Measurements from ENCODE around the gene UCKL1.

Gene UCKL1

DNA sequence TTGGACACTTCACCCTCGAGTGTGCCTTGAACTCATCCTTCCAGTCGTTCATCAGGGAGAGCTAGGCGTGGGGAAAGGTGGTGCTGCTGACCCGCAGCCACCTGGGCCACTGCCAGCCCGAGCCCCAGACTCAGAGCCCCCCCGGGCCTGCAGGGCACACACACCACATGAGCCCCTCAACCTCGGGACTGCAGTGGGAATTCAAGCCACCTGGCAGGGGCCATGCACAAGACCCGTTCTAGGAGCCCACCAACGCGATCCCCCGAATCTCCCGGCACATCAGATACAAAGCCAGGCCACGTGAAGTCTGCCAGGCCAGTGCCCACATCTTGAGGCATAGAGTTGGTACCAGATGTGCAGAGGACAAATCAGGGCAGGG is 10.7 kb upstream of the UCKL1 start:
- no peak overlapping the region for H3K4me3 ChIP-seq (ENCODE audit: low read depth, low read length)
- TF ChIP-seq, protein P1, sequence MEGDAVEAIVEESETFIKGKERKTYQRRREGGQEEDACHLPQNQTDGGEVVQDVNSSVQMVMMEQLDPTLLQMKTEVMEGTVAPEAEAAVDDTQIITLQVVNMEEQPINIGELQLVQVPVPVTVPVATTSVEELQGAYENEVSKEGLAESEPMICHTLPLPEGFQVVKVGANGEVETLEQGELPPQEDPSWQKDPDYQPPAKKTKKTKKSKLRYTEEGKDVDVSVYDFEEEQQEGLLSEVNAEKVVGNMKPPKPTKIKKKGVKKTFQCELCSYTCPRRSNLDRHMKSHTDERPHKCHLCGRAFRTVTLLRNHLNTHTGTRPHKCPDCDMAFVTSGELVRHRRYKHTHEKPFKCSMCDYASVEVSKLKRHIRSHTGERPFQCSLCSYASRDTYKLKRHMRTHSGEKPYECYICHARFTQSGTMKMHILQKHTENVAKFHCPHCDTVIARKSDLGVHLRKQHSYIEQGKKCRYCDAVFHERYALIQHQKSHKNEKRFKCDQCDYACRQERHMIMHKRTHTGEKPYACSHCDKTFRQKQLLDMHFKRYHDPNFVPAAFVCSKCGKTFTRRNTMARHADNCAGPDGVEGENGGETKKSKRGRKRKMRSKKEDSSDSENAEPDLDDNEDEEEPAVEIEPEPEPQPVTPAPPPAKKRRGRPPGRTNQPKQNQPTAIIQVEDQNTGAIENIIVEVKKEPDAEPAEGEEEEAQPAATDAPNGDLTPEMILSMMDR (IDR thresholded peaks at IDR 0.05; ENCODE audit: borderline replicate concordance, insufficient read depth, low read depth, low read length), result no peak

DNA sequence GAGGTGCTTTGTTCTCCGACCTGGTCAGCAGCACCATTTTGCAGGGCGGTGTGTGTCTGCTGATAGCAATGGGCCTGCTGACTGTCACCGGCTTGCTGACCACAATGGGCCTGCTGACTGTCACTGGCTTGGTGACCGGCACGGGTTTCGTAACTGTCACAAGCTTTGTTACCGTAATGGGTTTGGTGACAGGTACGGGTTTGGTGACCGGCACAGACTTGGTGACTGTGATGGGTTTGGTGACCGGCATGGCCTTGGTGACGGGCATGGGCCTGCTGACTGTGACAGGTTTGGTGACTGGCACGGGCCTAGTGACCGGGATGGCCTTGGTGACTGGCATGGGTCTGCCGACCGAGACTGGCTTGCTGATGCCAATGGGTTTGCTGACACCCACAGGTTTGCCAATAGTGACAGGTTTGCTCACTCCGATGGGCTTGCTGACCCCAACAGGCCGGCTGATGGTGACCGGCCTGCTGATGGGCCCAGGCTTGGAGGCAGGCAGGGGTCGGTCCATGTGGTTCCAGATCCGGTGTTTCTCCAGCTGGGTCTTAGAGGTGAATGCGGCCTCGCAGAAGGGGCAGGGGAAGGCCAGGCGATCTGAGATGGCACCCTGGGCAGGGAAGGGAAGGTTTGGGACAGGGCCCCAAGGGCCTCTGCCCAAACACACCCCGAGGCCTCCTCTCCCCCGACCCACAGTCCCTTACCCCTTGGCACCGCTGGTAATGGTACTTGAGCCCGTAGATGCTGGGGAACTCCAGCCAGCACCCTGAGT is 10.1 kb upstream of the UCKL1 start:
- TF ChIP-seq, protein P1 (IDR thresholded peaks at IDR 0.05; ENCODE audit: borderline replicate concordance, insufficient read depth, low read depth, low read length), result no peak
- no peak overlapping the region for H3K4me3 ChIP-seq (ENCODE audit: low read depth, low read length)

DNA sequence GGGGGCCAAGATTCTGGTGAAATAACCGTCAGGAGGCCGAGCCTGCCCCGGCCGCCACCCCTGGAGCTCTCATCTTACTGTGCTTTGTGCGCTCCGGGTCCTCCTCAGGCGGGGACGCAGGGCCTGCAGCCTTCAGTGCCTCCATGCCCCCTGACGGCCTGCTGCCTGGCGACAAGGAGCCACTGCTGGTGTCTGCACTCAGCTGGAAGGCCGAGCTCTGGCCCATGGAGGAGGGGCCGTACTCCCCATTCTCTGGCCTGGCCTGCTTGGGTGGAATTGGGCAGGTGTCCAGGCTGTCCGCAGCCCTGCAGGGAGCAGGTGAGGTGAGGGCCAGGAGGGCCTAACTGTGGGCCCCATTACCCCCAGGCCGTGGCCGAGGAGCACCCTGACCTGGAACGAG is 8.2 kb upstream of the UCKL1 start:
- TF ChIP-seq, protein P1 (IDR thresholded peaks at IDR 0.05; ENCODE audit: borderline replicate concordance, insufficient read depth, low read depth, low read length), result no peak
- H3K4me3 ChIP-seq (ENCODE audit: low read depth, low read length), result no peak overlapping the region

DNA sequence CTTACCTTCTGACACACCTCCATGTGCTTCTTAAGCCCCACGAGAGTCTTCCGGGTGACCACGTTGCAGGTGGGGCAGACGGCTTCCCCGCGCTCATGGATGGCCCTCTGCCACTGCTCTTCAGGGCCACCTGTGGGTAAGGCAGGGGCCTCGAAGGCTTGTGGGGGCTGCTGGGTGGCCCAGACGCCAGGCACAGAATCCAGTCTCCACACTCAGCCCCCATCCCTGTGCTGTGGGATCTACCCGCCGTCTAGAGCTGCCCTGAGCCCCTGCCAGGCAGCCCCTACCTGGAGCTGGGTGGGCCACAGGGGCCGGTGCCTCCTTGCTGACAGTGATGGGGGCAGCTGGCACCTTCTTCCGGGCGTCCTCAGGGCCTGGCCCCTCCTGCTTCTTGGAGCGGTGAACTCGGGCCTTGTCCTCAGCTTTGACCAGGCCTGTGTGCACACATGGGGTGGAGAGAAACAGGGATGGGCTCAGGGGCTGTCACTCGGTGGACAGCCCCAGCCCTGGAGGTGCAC is 7.6 kb upstream of the UCKL1 start:
- no peak overlapping the region for H3K4me3 ChIP-seq (ENCODE audit: low read depth, low read length)
- TF ChIP-seq, protein P1 (IDR thresholded peaks at IDR 0.05; ENCODE audit: borderline replicate concordance, insufficient read depth, low read depth, low read length), result no peak

DNA sequence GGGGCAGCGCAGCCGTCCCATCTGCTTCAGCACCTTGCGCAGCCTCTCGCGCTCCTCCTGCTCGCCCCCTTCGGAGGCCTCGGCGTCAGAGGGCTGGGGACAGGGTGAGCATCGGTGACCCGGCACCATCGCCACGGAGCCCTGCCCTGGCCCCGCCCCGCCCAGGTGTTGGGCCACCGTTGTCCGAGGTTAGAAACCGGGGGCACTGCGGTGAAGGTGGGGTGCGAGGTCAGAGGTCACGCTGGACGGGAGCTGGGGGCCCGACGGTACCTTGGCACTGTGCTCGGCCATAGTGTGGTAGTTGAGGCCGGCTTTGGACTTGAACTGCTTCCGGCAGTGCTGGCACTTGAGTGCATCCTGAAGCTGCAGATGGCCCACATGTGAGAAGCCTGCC is 7.1 kb upstream of the UCKL1 start:
- H3K4me3 ChIP-seq (ENCODE audit: low read depth, low read length), result no peak overlapping the region
- TF ChIP-seq, protein P1 (IDR thresholded peaks at IDR 0.05; ENCODE audit: borderline replicate concordance, insufficient read depth, low read depth, low read length), result no peak

DNA sequence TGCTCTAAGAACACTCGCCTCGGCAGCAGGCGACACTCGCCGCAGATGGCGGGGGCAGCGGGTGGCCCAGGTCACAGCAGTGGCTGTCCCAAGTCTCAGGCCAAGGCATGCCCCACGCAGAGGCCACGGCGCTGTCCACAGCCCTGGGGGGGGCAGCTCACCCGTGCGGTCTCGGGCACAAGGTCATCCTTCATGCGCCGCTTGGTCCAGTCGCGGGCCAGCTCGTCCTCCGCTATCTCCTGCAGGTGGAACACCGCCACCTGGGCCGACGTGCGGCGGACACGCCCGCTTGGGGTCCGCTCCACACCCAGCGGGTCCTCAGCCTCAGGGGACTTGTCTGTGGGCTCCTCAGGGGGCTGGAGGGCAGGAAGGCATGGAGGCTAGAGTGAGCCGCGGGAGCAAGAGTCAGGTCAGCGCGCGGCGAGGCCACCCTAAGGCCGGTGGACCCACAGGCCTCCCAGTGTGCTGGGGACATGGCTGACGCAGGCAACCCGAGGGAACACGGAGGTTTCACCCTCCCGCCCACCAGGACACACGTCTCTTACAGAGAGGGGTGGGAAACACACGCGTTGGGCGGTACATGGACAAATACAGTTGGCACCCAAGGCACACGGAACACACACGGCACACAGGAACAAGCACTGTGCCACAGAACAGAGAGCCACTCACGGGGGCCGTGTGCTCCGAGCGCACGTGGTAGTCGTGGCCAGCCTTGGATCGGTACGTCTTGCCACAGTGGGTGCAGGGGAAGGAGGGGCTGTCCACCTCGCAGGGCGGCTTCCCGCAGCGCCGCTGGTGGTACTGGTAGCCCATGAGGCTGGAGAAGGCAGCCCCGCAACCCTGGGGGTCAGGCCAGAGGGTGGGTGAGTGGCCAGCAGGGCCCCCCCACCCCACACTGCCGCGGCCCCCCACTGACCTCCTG is 6.5 kb upstream of the UCKL1 start:
- H3K4me3 ChIP-seq (ENCODE audit: low read depth, low read length), result no peak overlapping the region
- TF ChIP-seq, protein P1 (IDR thresholded peaks at IDR 0.05; ENCODE audit: borderline replicate concordance, insufficient read depth, low read depth, low read length), result no peak

All from GM12875 (cell line).